NK-92 (cell line): ENCODE measurements around the gene DYNC1I1.

Experiments
- DNase-seq: peaks from one replicate; lab custom pipeline; 2025; ENCODE audit not compliant: unreplicated experiment; lab: John Stamatoyannopoulos, UW

DYNC1I1 gene

DNA sequence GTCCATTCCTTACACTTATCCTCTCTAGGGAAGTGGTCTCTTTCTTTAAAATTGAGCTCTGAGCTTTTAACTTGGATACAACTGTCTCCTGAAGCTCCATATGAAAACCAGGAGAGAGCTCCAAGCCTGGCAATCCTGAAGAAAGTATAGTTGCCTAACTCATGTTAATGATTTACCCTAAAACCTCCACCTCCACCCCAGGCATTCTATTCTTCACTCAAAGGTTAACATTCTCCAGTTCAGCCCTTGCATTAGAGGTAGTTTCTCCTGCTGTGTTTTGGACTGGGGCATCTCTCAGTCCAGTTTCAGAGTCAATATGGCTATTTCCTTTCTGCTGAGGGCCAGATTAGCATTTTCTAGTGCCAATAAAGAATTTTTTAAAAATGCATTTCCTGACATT lies 354.0 kb downstream of the DYNC1I1 start:
- DNase-seq = no peak

DNA sequence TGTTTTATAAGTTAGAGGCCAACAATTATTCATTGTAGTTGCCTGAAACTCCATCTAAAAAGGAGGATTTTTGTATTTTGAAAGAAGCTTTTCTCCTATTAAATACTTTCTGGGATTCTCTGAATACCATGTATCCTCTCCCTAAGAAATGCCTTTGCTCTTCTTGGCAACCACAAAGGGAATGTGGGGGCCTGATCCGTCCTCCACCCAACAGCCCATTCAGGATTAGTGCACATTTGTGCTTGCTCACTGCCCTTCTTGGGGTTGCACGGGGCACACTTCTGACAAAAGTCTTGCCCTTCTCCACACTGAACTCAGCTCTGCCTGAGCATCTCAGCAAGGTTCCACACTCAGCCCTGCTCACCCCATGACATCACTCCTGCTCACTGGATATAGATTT lies 355.4 kb downstream of the DYNC1I1 start:
- DNase-seq = no peak

GRCh38 chr7:96131525-96131924 lies 359.2 kb downstream of the DYNC1I1 start:
- DNase-seq = no peak

GRCh38 chr7:96135241-96135640 lies 362.9 kb downstream of the DYNC1I1 start:
- DNase-seq = no peak

DNA sequence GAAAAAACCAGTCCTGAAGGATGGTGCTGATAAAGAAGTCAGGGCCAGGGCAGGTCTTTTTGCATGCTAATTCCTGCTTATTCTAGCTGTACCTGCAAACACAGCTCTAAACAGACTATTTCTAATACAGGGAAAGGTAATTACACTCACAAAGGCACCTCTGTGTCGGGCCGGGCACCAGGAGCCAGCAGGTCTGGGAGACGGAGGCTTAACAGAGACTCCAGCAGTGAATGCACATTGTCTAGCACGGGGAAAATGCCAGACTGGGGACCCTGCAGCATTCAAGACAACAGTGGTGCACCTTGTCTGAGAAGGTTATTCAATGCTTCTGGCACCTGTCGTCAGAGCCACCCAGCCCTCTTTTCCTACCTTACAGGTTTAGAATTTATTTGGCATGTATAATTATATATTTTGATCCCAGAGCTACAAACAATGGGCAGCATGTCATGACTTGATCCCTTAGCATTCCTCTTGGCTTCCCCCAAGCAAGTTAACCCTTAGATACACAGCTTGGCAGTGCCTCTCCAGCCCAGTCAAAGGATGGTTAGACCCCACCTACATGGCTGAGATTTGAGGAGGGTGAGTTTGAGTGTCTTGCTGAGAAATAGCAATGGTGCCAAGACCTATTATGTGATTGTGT lies 364.4 kb downstream of the DYNC1I1 start:
- DNase-seq = no peak

GRCh38 chr7:96143495-96144259 lies 371.3 kb downstream of the DYNC1I1 start:
- no peak for DNase-seq

GRCh38 chr7:96144260-96144526 lies 371.8 kb downstream of the DYNC1I1 start:
- no peak for DNase-seq
